IgD-negative memory B cell (primary cell): ENCODE measurements around the gene SERF2. TPM values are rescaled to one million over a fixed set of nuclear protein-coding genes. Genes with fewer than 3 reads are reported as not detected.
A peak's percentile ranks its signal among the peaks of the same experiment; 100 is the strongest.
"Not testable (repeated sequence)": the region's sequence is repeated elsewhere in the genome, so short reads cannot be mapped to it uniquely, and the experiment has no call there.

Experiments
- H3K27ac Mint-ChIP-seq, 3 donors: one replicate each; pipeline ENCODE4 v1.8.0; 2020 to 2022; ENCODE audit warnings: mild to moderate bottlenecking in 3 of 3, mixed read lengths in 3 of 3, moderate library complexity in 1 of 3
- H3K27me3 Mint-ChIP-seq: one replicate; pipeline ENCODE4 v1.8.0; 2021; ENCODE audit warnings: mixed read lengths
- H3K36me3 Mint-ChIP-seq: one replicate; pipeline ENCODE4 v1.8.0; 2020; ENCODE audit warnings: mild to moderate bottlenecking, mixed read lengths
- H3K4me1 Mint-ChIP-seq, 3 donors: one replicate each; pipeline ENCODE4 v1.8.0; 2020 to 2022; ENCODE audit warnings: mixed read lengths in 3 of 3, mild to moderate bottlenecking in 1 of 3
- H3K4me3 Mint-ChIP-seq, 4 donors: one replicate each; pipeline ENCODE4 v1.8.0; 2020 to 2022; ENCODE audit warnings: mild to moderate bottlenecking in 4 of 4, mixed read lengths in 4 of 4, moderate library complexity in 3 of 4
- H3K9me3 Mint-ChIP-seq, 3 donors: one replicate each; pipeline ENCODE4 v1.8.0; 2020 to 2021; ENCODE audit warnings: mixed read lengths in 3 of 3, mild to moderate bottlenecking in 1 of 3
- polyA plus RNA-seq: library from polyadenylated mRNA; unstranded; fragments of 300-500 nt; fragmentation: Illumina TruSeq; gene quantifications from one replicate; pipeline ENCODE4 v1.2.3, GENCODE V29; 2021

Gene SERF2
- polyA plus RNA-seq, 1 donor from 2014 or later, result 1,765 TPM

DNA sequence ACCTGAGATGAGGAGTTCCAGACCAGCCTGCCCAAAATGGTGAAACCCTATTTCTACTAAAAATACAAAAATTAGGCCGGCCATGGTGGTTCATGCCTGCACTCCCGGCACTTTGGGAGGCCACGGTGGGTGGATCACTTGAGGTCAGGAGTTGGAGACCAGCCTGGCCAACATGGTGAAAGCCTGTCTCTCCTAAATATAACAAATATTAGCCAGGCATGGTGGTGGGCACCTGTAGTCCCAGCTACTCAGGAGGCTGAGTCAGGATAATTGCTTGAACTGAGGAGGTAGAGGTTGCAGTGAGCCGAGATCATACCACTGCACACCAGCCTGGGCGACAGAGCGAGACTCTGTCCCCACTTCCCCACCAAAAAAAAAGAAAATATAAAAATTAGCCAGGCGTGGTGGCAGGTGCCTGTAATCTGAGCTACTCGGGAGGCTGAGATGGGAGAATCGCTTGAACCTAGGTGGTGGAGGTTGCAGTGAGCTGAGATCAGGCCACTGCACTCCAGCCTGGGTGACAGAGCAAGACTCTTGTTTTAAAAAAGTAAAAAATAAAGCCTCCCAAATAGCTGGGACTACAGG is 38.7 kb downstream of the SERF2 start:
- peak overlapping the region in 2 of 4 donors; percentile 32 to 81 for H3K4me3 Mint-ChIP-seq
- H3K36me3 Mint-ChIP-seq, result not testable (repeated sequence)

DNA sequence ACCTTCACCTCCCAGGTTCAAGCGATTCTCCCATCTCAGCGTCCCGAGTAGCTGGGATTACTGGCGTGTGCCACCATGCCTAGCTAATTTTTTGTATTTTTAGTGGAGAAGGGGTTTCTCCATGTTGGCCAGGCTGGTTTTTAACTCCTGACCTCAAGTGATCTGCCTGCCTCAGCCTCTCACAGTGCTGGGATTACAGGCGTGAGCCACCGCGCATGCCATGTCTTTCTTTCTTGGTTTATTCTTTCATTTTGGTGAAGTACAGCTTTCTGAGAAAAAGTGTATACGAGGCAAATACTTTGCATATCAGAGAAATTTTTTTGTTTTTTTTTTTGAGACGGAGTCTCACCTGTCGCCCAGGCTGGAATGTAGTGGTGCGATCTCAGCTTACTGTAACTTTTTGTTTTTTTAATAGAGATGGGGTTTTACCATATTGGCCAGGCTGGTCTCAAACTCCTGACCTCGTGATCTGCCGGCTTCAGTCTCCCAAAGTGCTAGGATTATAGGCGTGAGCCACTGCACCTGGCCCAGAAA is 39.5 kb downstream of the SERF2 start:
- not testable (repeated sequence) for H3K9me3 Mint-ChIP-seq, H3K27me3 Mint-ChIP-seq, H3K36me3 Mint-ChIP-seq
- Mint-ChIP-seq H3K27ac (peak overlapping the region in 1 of 3 donors; percentile 10), H3K4me1 (peaks cover 17 to 37% (median 27%) of the 10 kb centered on the region in 3 donors), H3K4me3 (peak overlapping the region in 2 of 4 donors; percentile 17 to 63)

More for the DNA sequence above, 38.7 kb downstream of the SERF2 start:
- Mint-ChIP-seq H3K27ac (peak overlapping the region in 1 of 3 donors; percentile 10), H3K4me1 (peaks cover 17 to 38% (median 30%) of the 10 kb centered on the region in 3 donors)
- H3K9me3 Mint-ChIP-seq, H3K27me3 Mint-ChIP-seq: not testable (repeated sequence)

DNA sequence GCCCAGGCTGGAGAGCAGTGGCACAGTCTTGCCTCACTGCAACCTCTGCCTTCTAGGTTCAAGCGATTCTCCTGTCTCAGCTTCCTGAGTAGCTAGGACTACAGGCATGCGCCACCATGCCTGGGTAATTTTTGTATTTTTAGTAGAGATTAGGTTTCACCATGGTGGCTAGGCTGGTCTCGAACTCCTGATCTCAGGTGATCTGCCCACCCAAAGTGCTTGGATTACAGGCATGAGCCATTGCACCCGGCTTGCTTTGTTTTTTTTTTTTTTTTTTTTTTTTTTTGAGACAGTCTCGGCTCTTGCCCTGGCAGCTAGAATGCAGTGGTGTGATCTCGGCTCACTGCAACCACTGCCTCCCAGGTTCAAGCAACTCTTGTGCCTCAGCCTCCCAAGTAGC is 40.4 kb downstream of the SERF2 start:
- not testable (repeated sequence) for H3K9me3 Mint-ChIP-seq, H3K27me3 Mint-ChIP-seq, H3K36me3 Mint-ChIP-seq, H3K27ac Mint-ChIP-seq
- Mint-ChIP-seq H3K4me3 (peak overlapping the region in 1 of 4 donors; percentile 1), H3K4me1 (peaks cover 12 to 30% (median 25%) of the 10 kb centered on the region in 3 donors)

DNA sequence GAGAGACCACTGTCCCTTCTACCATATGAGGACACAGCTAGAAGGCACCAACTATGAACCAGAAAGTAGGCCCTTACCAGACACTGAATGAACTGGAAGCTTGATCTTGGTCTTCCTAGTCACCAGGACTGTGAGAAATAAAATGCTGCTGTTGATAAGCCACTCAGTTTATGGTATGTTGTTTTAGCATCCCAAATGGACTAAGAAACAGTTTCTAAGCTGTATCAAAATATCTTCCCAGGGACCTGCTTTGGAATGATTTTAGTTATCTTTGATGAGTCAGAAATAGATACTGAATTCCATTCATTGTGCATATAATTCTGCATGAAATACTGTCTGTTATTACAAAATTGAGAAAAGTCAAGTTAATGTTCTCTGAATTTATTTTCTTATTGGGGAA is 53.3 kb downstream of the SERF2 start:
- Mint-ChIP-seq H3K27me3 (no peaks in the 10 kb centered on the region), H3K4me3 (no peak overlapping the region), H3K9me3 (no peaks in the 10 kb centered on the region), H3K27ac (no peak overlapping the region), H3K36me3 (peaks cover 6% of the 10 kb centered on the region), H3K4me1 (peaks cover 0 to 3% (median 0%) of the 10 kb centered on the region in 3 donors)

Other genes with a start within 250 kb of the SERF2 start
- 12.9 TPM for gene PPIP5K1, start 202.1 kb upstream of the SERF2 start, polyA plus RNA-seq
- not detected for gene CKMT1B, start 198.3 kb upstream of the SERF2 start, polyA plus RNA-seq
- gene STRC, start 173.5 kb upstream of the SERF2 start, polyA plus RNA-seq, result not detected
- gene CATSPER2, start 143.5 kb upstream of the SERF2 start, polyA plus RNA-seq, result 3.2 TPM
- gene CKMT1A, start 98.5 kb upstream of the SERF2 start, polyA plus RNA-seq, result not detected
- 248 TPM for gene PDIA3, start 45.9 kb upstream of the SERF2 start, polyA plus RNA-seq
- 9.3 TPM for gene ELL3, start 15.4 kb upstream of the SERF2 start, polyA plus RNA-seq
- gene SERINC4, start 7.9 kb downstream of the SERF2 start, polyA plus RNA-seq, result 1.1 TPM
- gene HYPK, start 8.3 kb downstream of the SERF2 start, polyA plus RNA-seq, result 7.8 TPM
- 10.9 TPM for gene MFAP1, start 32.4 kb downstream of the SERF2 start, polyA plus RNA-seq
- gene WDR76, start 34.7 kb downstream of the SERF2 start, polyA plus RNA-seq, result 6.8 TPM